A549 (cell line): Measurements from ENCODE around the gene PCDHGC5. TPM values are rescaled to one million over a fixed set of nuclear protein-coding genes. Genes with fewer than 3 reads are reported as not detected.

Experiments used
- ATAC-seq, 2 experiments: fragments of 200-7000 bp in 1 of 2; fragments of >200 bp in 1 of 2; cut with Nextera tagmentation in 1 of 2; cut with Tn5 transposase in 1 of 2; 3 replicates each; pipeline versions ENCODE4 v1.8.0 to v1.9.1; 2018 to 2020; ENCODE audit warnings: mild to moderate bottlenecking in 1 of 2, moderate library complexity in 1 of 2
- CTCF ChIA-PET: fragments of 300-600 bp; sonication (Branson Sonifier 250); formaldehyde crosslinking; extraction: SDS; loops from one replicate; lab custom pipeline; 2021; ENCODE audit warnings: antibody characterized with exemption, inconsistent platforms; lab: Yijun Ruan, JAX
- POLR2A ChIA-PET: fragments of 350-600 bp; formaldehyde crosslinking; extraction: SDS; loops from one replicate; lab custom pipeline; 2021; ENCODE audit warnings: antibody characterized with exemption, inconsistent platforms; lab: Yijun Ruan, JAX
- DNase-seq, 2 experiments: peaks; one replicate each; pipeline versions ENCODE4 v3.0.0 to v3.0.0-alpha.2; 2011 to 2016; ENCODE audit warnings: low read depth in 1 of 2, low spot score in 1 of 2
- FAIRE-seq: peaks from 2 replicates; lab custom pipeline; 2011; peaks lifted over from hg19 to GRCh38; lab: Jason Lieb, UNC
- H3K27ac ChIP-seq, 2 experiments: fragments of >200 bp; sonication (Bioruptor Twin); formaldehyde crosslinking; 3 replicates each; pipeline ENCODE4 v1.5.1; 2016 to 2017
- H3K4me1 ChIP-seq: fragments of >200 bp; sonication (Bioruptor Twin); formaldehyde crosslinking; 3 replicates; pipeline ENCODE4 v1.6.1; 2016
- H3K4me2 ChIP-seq: fragments of >200 bp; sonication (Bioruptor Twin); formaldehyde crosslinking; 3 replicates; pipeline ENCODE4 v1.6.1; 2016
- H3K4me3 ChIP-seq: fragments of >200 bp; sonication (Bioruptor Twin); formaldehyde crosslinking; 3 replicates; pipeline ENCODE4 v1.5.1; 2016
- H3K9me3 ChIP-seq: fragments of >200 bp; sonication (Bioruptor Twin); formaldehyde crosslinking; 3 replicates; pipeline ENCODE4 v1.6.1; 2016
- ATOH8 ChIP-seq: fragments of 250-450 bp; sonication (Bioruptor Pico); IDR thresholded peaks from 2 replicates; pipeline ENCODE4 v1.5.0; 2020; ENCODE audit warnings: low read depth, mild to moderate bottlenecking, moderate library complexity
- BCL3 ChIP-seq: fragments of >200 bp; sonication (Bioruptor Twin); formaldehyde crosslinking; IDR thresholded peaks from 3 replicates; pipeline ENCODE4 v1.6.1; 2016
- CBX8 ChIP-seq: fragments of 200-600 bp; sonication (generic); IDR thresholded peaks from 2 replicates; pipeline ENCODE4 v1.6.1; 2016
- CHD2 ChIP-seq: fragments of 150-350 bp; IDR thresholded peaks from 2 replicates; pipeline ENCODE4 v1.6.1; 2014; ENCODE audit warnings: low read length; ENCODE audit not compliant: partially characterized antibody
- CHD4 ChIP-seq: fragments of 200-600 bp; sonication (generic); IDR thresholded peaks from 2 replicates; pipeline ENCODE4 v1.6.1; 2016; ENCODE audit warnings: antibody characterized with exemption, mild to moderate bottlenecking, borderline replicate concordance
- CTCF ChIP-seq: fragments of >200 bp; sonication (Bioruptor Twin); formaldehyde crosslinking; IDR thresholded peaks from 3 replicates; pipeline ENCODE4 v1.5.1; 2016
- E2F6 ChIP-seq: IDR thresholded peaks from 2 replicates; pipeline ENCODE4 v1.6.1; 2012; ENCODE audit warnings: low read depth, borderline replicate concordance
- EHMT2 ChIP-seq: fragments of 200-600 bp; sonication (generic); IDR thresholded peaks from 2 replicates; pipeline ENCODE4 v1.6.1; 2016; ENCODE audit warnings: antibody characterized with exemption, low read depth, mild to moderate bottlenecking, moderate library complexity
- ELK1 ChIP-seq: fragments of 150-350 bp; IDR thresholded peaks from 2 replicates; pipeline ENCODE4 v1.6.1; 2014; ENCODE audit warnings: low read depth, mild to moderate bottlenecking, low read length
- EP300 ChIP-seq, 2 experiments: fragments of >200 bp; sonication (Bioruptor Twin); formaldehyde crosslinking; IDR thresholded peaks; 2 replicates in 1 of 2; 3 replicates in 1 of 2; pipeline ENCODE4 v1.6.1; 2016 to 2017
- ESRRA ChIP-seq: fragments of 150-350 bp; IDR thresholded peaks from 2 replicates; pipeline ENCODE4 v1.6.1; 2014; ENCODE audit warnings: mild to moderate bottlenecking, low read length, borderline replicate concordance
- FOSB ChIP-seq: fragments of 250-450 bp; sonication (Bioruptor Pico); IDR thresholded peaks from 2 replicates; pipeline ENCODE4 v1.5.0; 2020; ENCODE audit warnings: mild to moderate bottlenecking, moderate library complexity
- GATA3 ChIP-seq: IDR thresholded peaks from 2 replicates; pipeline ENCODE4 v1.6.1; 2012; ENCODE audit warnings: borderline replicate concordance
- HES2 ChIP-seq: fragments of >200 bp; sonication (Bioruptor Twin); formaldehyde crosslinking; IDR thresholded peaks from 2 replicates; pipeline ENCODE4 v1.6.1; 2016
- HMGXB4 ChIP-seq: fragments of 250-450 bp; sonication (Bioruptor Pico); IDR thresholded peaks from 2 replicates; pipeline ENCODE4 v1.5.0; 2021; ENCODE audit warnings: mild to moderate bottlenecking, moderate library complexity, borderline replicate concordance
- HOXA7 ChIP-seq: fragments of 250-450 bp; sonication (Bioruptor Pico); IDR thresholded peaks from 2 replicates; pipeline ENCODE4 v1.5.0; 2020; ENCODE audit warnings: mild to moderate bottlenecking, moderate library complexity
- JUN ChIP-seq, 2 experiments: fragments of >200 bp; sonication (Bioruptor Twin); formaldehyde crosslinking; IDR thresholded peaks; 2 replicates in 1 of 2; 3 replicates in 1 of 2; pipeline ENCODE4 v1.6.1; 2016 to 2017
- JUNB ChIP-seq: fragments of >200 bp; sonication (Bioruptor Twin); formaldehyde crosslinking; IDR thresholded peaks from 2 replicates; pipeline ENCODE4 v1.6.1; 2016
- MAX ChIP-seq: IDR thresholded peaks from 2 replicates; pipeline ENCODE4 v1.6.1; 2012
- MAZ ChIP-seq: fragments of 150-350 bp; IDR thresholded peaks from 2 replicates; pipeline ENCODE4 v1.6.1; 2014; ENCODE audit warnings: antibody characterized with exemption, low read depth, low read length, borderline replicate concordance
- MYC ChIP-seq: IDR thresholded peaks from 2 replicates; pipeline ENCODE4 v1.6.1; 2012; ENCODE audit warnings: mild to moderate bottlenecking, inconsistent platforms, low read length, improper control_type of control experiment, borderline replicate concordance
- NFE2L2 ChIP-seq: fragments of 150-350 bp; conservative IDR thresholded peaks from 2 replicates; pipeline ENCODE4 v1.6.1; 2014; ENCODE audit warnings: low read length
- NR3C1 ChIP-seq: fragments of >200 bp; sonication (Bioruptor Twin); formaldehyde crosslinking; IDR thresholded peaks from 3 replicates; pipeline ENCODE4 v1.6.1; 2017
- PBX3 ChIP-seq: IDR thresholded peaks from 2 replicates; pipeline ENCODE4 v1.6.1; 2012
- POLR2A ChIP-seq: IDR thresholded peaks from 2 replicates; pipeline ENCODE4 v1.6.1; 2012; ENCODE audit warnings: mild to moderate bottlenecking, low read length
- POLR2AphosphoS2 ChIP-seq: conservative IDR thresholded peaks from 2 replicates; pipeline ENCODE4 v1.6.1; 2012; ENCODE audit warnings: low read length, improper control_type of control experiment, inconsistent platforms
- RCOR1 ChIP-seq: fragments of 150-350 bp; IDR thresholded peaks from 2 replicates; pipeline ENCODE4 v1.6.1; 2014; ENCODE audit warnings: antibody characterized with exemption, low read length, low read depth
- RFX5 ChIP-seq: fragments of 450-650 bp; IDR thresholded peaks from 2 replicates; pipeline ENCODE4 v1.7.1; 2014; ENCODE audit warnings: antibody characterized with exemption, mild to moderate bottlenecking, moderate library complexity
- RNF2 ChIP-seq: fragments of 200-600 bp; sonication (generic); IDR thresholded peaks from 2 replicates; pipeline ENCODE4 v1.6.1; 2016; ENCODE audit warnings: low read depth, mild to moderate bottlenecking, antibody characterized with exemption, moderate library complexity, borderline replicate concordance
- SMC3 ChIP-seq: fragments of >200 bp; sonication (Bioruptor Twin); formaldehyde crosslinking; IDR thresholded peaks from 3 replicates; pipeline ENCODE4 v1.6.1; 2018; ENCODE audit warnings: inconsistent platforms
- SREBF2 ChIP-seq: fragments of 450-650 bp; IDR thresholded peaks from 2 replicates; pipeline ENCODE4 v1.6.1; 2014; ENCODE audit warnings: mild to moderate bottlenecking, moderate library complexity
- TFCP2L1 ChIP-seq: fragments of 250-450 bp; sonication (Bioruptor Pico); IDR thresholded peaks from 2 replicates; pipeline ENCODE4 v1.5.0; 2021; ENCODE audit warnings: mild to moderate bottlenecking
- ZNF302 ChIP-seq: fragments of 250-450 bp; sonication (Bioruptor Pico); IDR thresholded peaks from 2 replicates; pipeline ENCODE4 v1.9.0; 2021; ENCODE audit warnings: inconsistent platforms, mild to moderate bottlenecking, moderate library complexity
- ZSCAN20 ChIP-seq: fragments of 250-450 bp; sonication (Bioruptor Pico); IDR thresholded peaks from 2 replicates; pipeline ENCODE4 v1.8.0; 2022; ENCODE audit warnings: mild to moderate bottlenecking, moderate library complexity
- WGBS: methylation state at CpG from one replicate; pipeline ENCODE4 v1.1.6; 2017; ENCODE audit errors: missing lambda C conversion rate; 5-methylcytosine and 5-hydroxymethylcytosine counted together
- polyA plus RNA-seq, 4 experiments: library from polyadenylated mRNA; depleted of rRNA in 3 of 4; stranded (reverse); fragments of >200 nt; fragmentation: RNase III in 1 of 4; extraction: RNeasy Plus Mini Kit Qiagen cat#74134 plus additional on column Dnase treatment in 1 of 4; gene quantifications; 2 replicates in 3 of 4; 3 replicates in 1 of 4; pipeline ENCODE4 v1.2.3, GENCODE V29; 2011 to 2017

Gene PCDHGC5
- polyA plus RNA-seq, 2 of the 4 experiments (the other 2 are of a cell fraction), result not detected

- no peak for FAIRE-seq
- H3K4me2 ChIP-seq, result peak within 1 kb of the TSS; percentile 73
- peak; percentile 99 to 100 for ATAC-seq
- ChIA-PET CTCF (interaction anchor here (0.7 to 2.6 kb wide), 19 partner anchors 8 to 126 kb away, joined by 3 to 24 read pairs (median 4); partner anchors contain the start of genes PCDHGA7, PCDHGB1, PCDHGB3 and PCDHGC4), POLR2A (no interaction called here)
- H3K27ac ChIP-seq, result peak within 1 kb of the TSS; percentile 38 to 78
- WGBS, result 1% methylated on average over 28 of the region's 28 CpGs
- no peaks in the 10 kb centered on the region for H3K4me1 ChIP-seq
- peak; percentile 87 to 95 for DNase-seq
- H3K4me3 ChIP-seq, result peak within 1 kb of the TSS; percentile 55
- H3K9me3 ChIP-seq, result no peaks in the 10 kb centered on the region; the same call in 2 of the 3 replicates
- no peak for TF ChIP-seq ATOH8 (CRISPR knock-in tag)
- no peak for TF ChIP-seq NFE2L2
- no peak for TF ChIP-seq RCOR1
- no peak for TF ChIP-seq CBX8
- TF ChIP-seq NR3C1, result no peak
- TF ChIP-seq CHD2, result no peak
- TF ChIP-seq BCL3, result no peak
- TF ChIP-seq HES2, result no peak
- no peak for TF ChIP-seq ELK1
- no peak for TF ChIP-seq ZSCAN20 (CRISPR knock-in tag)
- TF ChIP-seq CHD4, result no peak
- TF ChIP-seq ESRRA, result no peak
- peak; percentile 25; the same call in 1 of the 3 replicates for TF ChIP-seq CTCF
- no peak for TF ChIP-seq GATA3
- TF ChIP-seq POLR2A, result peak; percentile 17; the same call in 1 of the 2 replicates
- no peak for TF ChIP-seq RFX5
- TF ChIP-seq SMC3, result no peak; the same call in 2 of the 3 replicates
- TF ChIP-seq PBX3, result no peak
- peak; percentile 88 for TF ChIP-seq MAX
- TF ChIP-seq JUN (IDR thresholded peaks at IDR 0.05), result no peak
- TF ChIP-seq RNF2, result no peak
- TF ChIP-seq ZNF302 (CRISPR knock-in tag), result no peak
- TF ChIP-seq MAZ, result no peak
- TF ChIP-seq POLR2AphosphoS2, result no peak
- TF ChIP-seq TFCP2L1, result no peak
- no peak for TF ChIP-seq EHMT2
- TF ChIP-seq FOSB, result no peak
- no peak for TF ChIP-seq EP300 (IDR thresholded peaks at IDR 0.05)
- TF ChIP-seq E2F6, result peak; percentile 75
- TF ChIP-seq MYC, result no peak
- no peak for TF ChIP-seq SREBF2
- TF ChIP-seq HOXA7 (CRISPR knock-in tag), result no peak
- no peak for TF ChIP-seq JUNB
- no peak for TF ChIP-seq HMGXB4 (CRISPR knock-in tag)
Observed at GRCh38 chr5:141475625-141476131, 13.2 kb upstream of the PCDHGC5 start, which contains the start of gene PCDHGC3. Gene PCDHGC3, plus strand, starts transcription at chr5:141475966. Its CDS starts 151 bp downstream, at chr5:141476117.
